SJCRH30 (cell line): Measurements from ENCODE around the gene ZMAT5. TPM values are rescaled to one million over a fixed set of nuclear protein-coding genes. Genes with fewer than 3 reads are reported as not detected.
"Not testable (repeated sequence)": the region's sequence is repeated elsewhere in the genome, so short reads cannot be mapped to it uniquely, and the experiment has no call there.

Experiments
- DNase-seq, 2 experiments: peaks; one replicate each; pipeline ENCODE4 v3.0.0-alpha.2; 2015 to 2020
- H3K27ac ChIP-seq: fragments of 250-450 bp; sonication (Bioruptor Pico); 2 replicates; pipeline ENCODE4 v1.5.1; 2020; ENCODE audit warnings: mild to moderate bottlenecking, moderate library complexity
- H3K27me3 ChIP-seq: fragments of 250-450 bp; sonication (Bioruptor Pico); 2 replicates; pipeline ENCODE4 v1.5.1; 2020; ENCODE audit warnings: mild to moderate bottlenecking, moderate library complexity
- H3K36me3 ChIP-seq: fragments of 250-450 bp; sonication (Bioruptor Pico); 2 replicates; pipeline ENCODE4 v1.5.1; 2020; ENCODE audit warnings: mild to moderate bottlenecking, moderate library complexity
- H3K4me1 ChIP-seq: fragments of 250-450 bp; sonication (Bioruptor Pico); 2 replicates; pipeline ENCODE4 v1.5.1; 2020; ENCODE audit warnings: mild to moderate bottlenecking, moderate library complexity
- H3K4me3 ChIP-seq: fragments of 250-450 bp; sonication (Bioruptor Pico); 2 replicates; pipeline ENCODE4 v1.5.1; 2020; ENCODE audit warnings: mild to moderate bottlenecking, moderate library complexity
- H3K9me3 ChIP-seq: fragments of 250-450 bp; sonication (Bioruptor Pico); replicated peaks from 2 replicates; pipeline ENCODE4 v1.5.1; 2020; ENCODE audit warnings: mild to moderate bottlenecking, moderate library complexity
- total RNA-seq: library from RNA; depleted of rRNA; stranded (reverse); fragments of >200 nt; shearing (Covaris generic); gene quantifications from 2 replicates; pipeline ENCODE4 v1.2.3, GENCODE V29; 2014

Gene ZMAT5
- total RNA-seq, 1 experiment from 2014 or later: 16.1 TPM

GRCh38 chr22:29772170-29772641 is 5.4 kb upstream of the ZMAT5 start:
- no peak overlapping the region for H3K4me3 ChIP-seq
- no peaks in the 10 kb centered on the region for H3K4me1 ChIP-seq
- no peaks in the 10 kb centered on the region for H3K27me3 ChIP-seq
- DNase-seq: peak; percentile 57 to 78
- no peaks in the 10 kb centered on the region for H3K9me3 ChIP-seq
- H3K27ac ChIP-seq: no peak overlapping the region
- peaks cover 14% of the 10 kb centered on the region; the same call in 1 of the 2 replicates for H3K36me3 ChIP-seq

GRCh38 chr22:29769723-29770321 is 3.0 kb upstream of the ZMAT5 start:
- H3K27ac ChIP-seq: no peak overlapping the region
- no peaks in the 10 kb centered on the region for H3K27me3 ChIP-seq
- H3K36me3 ChIP-seq: peaks cover 14% of the 10 kb centered on the region; the same call in 1 of the 2 replicates
- no peaks in the 10 kb centered on the region for H3K9me3 ChIP-seq
- no peak for DNase-seq
- H3K4me3 ChIP-seq: no peak overlapping the region
- no peaks in the 10 kb centered on the region for H3K4me1 ChIP-seq

DNA sequence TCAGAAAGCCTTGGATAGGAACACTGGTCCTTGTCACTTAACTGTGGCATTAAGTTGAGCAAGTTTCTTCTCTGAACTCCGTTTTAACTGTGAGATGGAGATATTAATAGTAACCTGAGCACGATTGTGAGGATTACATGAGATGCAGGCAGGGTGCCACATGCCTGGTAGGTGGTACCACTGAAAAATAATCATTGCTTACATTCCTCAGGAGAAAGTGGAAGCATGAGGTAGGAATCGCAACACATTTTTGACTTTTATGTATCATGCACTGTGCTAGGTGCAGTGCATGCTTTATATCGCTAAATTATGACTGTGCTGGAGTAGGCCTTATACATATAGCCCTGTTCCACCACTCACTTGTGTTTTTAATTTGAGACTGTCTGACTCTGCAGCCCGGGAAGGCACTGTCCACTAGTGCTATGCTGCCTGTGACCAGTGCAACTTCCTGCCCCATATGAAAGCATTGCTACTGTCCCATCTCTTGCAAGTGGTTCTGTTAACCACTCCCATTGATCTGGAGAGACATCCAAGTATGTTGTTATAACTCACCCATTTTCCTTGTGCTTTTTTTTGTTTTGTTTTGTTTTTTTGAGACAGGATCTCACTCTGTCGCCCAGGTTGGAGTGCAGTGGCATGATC is 1.4 kb upstream of the ZMAT5 start:
- H3K36me3 ChIP-seq: peaks cover 14% of the 10 kb centered on the region; the same call in 1 of the 2 replicates
- no peak for DNase-seq
- peak overlapping the region; percentile 90; the same call in 1 of the 2 replicates for H3K27ac ChIP-seq

DNA sequence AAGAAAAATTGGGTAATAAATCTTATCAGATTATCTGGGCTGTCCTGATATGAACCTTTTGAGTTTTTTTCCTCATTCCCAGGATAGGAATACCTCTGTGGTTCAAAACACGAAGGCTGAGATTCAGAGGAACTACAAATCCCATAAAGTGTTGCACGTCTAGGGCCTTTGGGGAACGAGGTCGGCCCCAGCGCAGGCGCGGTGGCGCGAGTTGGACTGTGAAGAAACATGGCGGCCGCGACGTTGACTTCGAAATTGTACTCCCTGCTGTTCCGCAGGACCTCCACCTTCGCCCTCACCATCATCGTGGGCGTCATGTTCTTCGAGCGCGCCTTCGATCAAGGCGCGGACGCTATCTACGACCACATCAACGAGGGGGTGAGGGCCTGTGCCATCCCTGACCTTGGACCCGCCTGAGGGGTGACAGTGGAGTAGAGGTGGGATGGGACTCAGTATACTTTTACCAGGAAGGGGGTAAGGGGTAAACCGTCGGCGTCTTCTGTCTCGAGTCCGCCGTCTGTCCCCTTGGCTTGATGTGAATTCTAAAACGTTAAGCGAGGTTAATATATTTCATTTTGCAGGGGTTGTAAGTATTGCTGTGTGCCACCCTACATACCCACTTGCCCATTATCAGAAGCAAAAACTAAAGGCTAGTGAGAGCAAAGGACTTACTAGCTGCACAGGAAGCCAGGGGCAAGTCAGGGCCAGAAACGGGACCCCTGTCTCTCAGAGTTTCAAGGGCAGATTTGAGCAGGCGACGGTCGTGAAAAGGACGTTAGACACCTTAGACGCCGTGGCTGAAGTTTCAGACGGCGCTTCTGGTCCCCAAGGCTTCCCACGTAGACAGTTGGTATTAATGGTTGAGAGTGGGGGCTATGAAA is 604 bp upstream of the ZMAT5 start, which contains the start of gene UQCR10:
TSS of gene UQCR10 (plus strand) at position 199 of the 881 bp plus-strand sequence. CDS start at position 229, 30 bp downstream.
- no peaks in the 10 kb centered on the region for H3K27me3 ChIP-seq
- H3K27ac ChIP-seq: peak within 1 kb of the TSS; percentile 90
- no peaks in the 10 kb centered on the region for H3K4me1 ChIP-seq
- H3K9me3 ChIP-seq: no peaks in the 10 kb centered on the region
- peak; percentile 92 to 93 for DNase-seq
- peaks cover 14% of the 10 kb centered on the region; the same call in 1 of the 2 replicates for H3K36me3 ChIP-seq
- peak within 1 kb of the TSS; percentile 74 for H3K4me3 ChIP-seq

More for the DNA sequence above, 1.4 kb upstream of the ZMAT5 start:
- Histone ChIP-seq H3K27me3 (no peaks in the 10 kb centered on the region), H3K4me3 (peak overlapping the region; percentile 74), H3K4me1 (no peaks in the 10 kb centered on the region), H3K9me3 (no peaks in the 10 kb centered on the region)

DNA sequence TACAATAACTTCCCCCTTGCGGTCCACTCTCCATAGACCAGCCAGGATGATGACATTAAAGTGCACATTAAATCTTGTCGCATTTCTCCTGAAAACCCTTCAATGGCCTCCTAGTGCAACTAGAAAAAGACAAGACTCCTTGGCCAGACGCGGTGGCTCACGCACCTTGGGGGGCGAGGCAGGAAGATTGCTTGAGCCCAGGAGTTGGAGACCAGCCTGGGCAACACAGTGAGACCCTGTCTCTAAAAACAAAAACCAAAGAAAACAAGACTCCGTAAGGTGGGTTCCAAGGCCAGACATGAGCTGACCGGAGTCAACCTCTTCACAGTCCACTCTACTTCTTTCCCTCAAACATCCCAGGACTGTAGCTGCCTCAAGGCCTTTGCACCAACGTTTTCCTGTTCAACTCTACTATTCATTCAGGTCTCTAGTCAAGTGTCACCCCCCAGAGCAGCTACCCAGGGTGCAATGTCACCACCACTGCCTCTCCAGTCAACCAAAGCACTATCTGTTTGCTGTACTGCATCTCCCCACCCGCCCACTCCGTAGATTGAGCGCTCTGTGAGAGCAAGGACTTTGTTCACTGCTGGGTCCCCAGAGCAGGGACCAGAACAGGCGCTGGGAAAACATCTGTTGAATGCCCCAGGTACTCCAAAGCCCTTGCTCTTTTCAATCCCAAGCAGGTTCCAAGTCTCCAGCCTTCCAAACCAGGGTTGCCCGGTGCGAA is 739 bp downstream of the ZMAT5 start:
- no peaks in the 10 kb centered on the region for H3K9me3 ChIP-seq
- peak overlapping the region; percentile 74 for H3K4me3 ChIP-seq
- no peaks in the 10 kb centered on the region for H3K27me3 ChIP-seq
- DNase-seq: no peak
- no peaks in the 10 kb centered on the region for H3K4me1 ChIP-seq
- peaks cover 14% of the 10 kb centered on the region; the same call in 1 of the 2 replicates for H3K36me3 ChIP-seq
- H3K27ac ChIP-seq: peak overlapping the region; percentile 90; the same call in 1 of the 2 replicates

GRCh38 chr22:29762263-29762662 is 4.5 kb downstream of the ZMAT5 start:
- no peak for DNase-seq
- no peaks in the 10 kb centered on the region for H3K27me3 ChIP-seq
- no peak overlapping the region for H3K4me3 ChIP-seq
- H3K4me1 ChIP-seq: no peaks in the 10 kb centered on the region
- H3K27ac ChIP-seq: no peak overlapping the region
- H3K9me3 ChIP-seq: no peaks in the 10 kb centered on the region
- no peaks in the 10 kb centered on the region for H3K36me3 ChIP-seq

- Histone ChIP-seq H3K4me1 (no peaks in the 10 kb centered on the region), H3K27ac (no peak overlapping the region), H3K36me3 (no peaks in the 10 kb centered on the region), H3K9me3 (no peaks in the 10 kb centered on the region), H3K4me3 (no peak overlapping the region), H3K27me3 (no peaks in the 10 kb centered on the region)
- DNase-seq: no peak
Observed at GRCh38 chr22:29758959-29759358, 7.8 kb downstream of the ZMAT5 start.

- Histone ChIP-seq H3K4me1 (no peaks in the 10 kb centered on the region), H3K27me3 (no peaks in the 10 kb centered on the region), H3K27ac (no peak overlapping the region), H3K9me3 (no peaks in the 10 kb centered on the region), H3K4me3 (no peak overlapping the region), H3K36me3 (no peaks in the 10 kb centered on the region)
- no peak for DNase-seq
Observed at GRCh38 chr22:29758068-29758622, 8.7 kb downstream of the ZMAT5 start.

DNA sequence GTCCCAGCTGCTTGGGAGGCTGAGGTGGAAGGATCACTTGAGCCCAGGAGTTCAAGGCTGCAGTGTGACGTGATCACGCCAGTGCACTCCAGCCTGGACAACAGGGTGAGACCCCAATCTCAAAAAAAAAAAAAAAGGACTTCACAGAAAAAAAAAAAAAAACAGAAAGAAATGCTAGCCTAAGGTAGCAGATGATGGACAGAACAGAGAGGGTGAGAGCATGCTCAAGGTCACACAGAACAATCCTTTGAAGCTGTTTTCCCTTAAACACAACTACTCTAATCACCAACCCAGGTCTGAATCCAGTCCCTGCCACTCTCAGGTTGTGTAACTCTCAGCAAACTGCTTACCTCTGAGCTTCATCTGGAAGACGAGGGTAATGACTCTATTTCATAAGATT is 9.7 kb downstream of the ZMAT5 start:
- Histone ChIP-seq H3K4me1 (no peaks in the 10 kb centered on the region), H3K27me3 (no peaks in the 10 kb centered on the region), H3K27ac (no peak overlapping the region), H3K9me3 (no peaks in the 10 kb centered on the region), H3K36me3 (no peaks in the 10 kb centered on the region), H3K4me3 (no peak overlapping the region)
- DNase-seq: no peak

- Histone ChIP-seq H3K27me3 (no peaks in the 10 kb centered on the region), H3K27ac (no peak overlapping the region), H3K9me3 (no peaks in the 10 kb centered on the region), H3K36me3 (no peaks in the 10 kb centered on the region), H3K4me1 (no peaks in the 10 kb centered on the region), H3K4me3 (no peak overlapping the region)
- no peak for DNase-seq
Observed at GRCh38 chr22:29756341-29756740, 10.5 kb downstream of the ZMAT5 start.

DNA sequence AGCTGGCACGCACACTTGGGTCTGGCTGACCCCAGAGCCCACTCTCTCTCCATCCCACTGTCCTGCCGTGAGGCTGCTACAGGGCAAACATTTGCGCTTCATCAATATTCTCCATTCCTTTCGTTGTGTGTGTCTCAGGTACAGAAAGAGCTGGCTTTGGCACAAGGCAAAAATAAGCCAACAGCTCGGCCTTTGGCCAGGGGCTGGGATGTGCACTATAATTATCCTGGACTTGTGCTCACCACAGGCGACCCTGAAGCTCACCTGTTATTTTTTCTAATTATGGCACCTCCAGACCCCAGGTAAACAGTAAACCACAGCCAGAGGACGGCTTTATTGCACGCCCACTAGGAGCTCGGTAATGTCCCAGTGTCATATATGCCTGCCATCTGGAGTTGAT is 10.9 kb downstream of the ZMAT5 start:
- no peak overlapping the region for H3K27ac ChIP-seq
- no peaks in the 10 kb centered on the region for H3K4me1 ChIP-seq
- H3K4me3 ChIP-seq: no peak overlapping the region
- no peak for DNase-seq
- no peaks in the 10 kb centered on the region for H3K9me3 ChIP-seq
- H3K27me3 ChIP-seq: no peaks in the 10 kb centered on the region
- H3K36me3 ChIP-seq: no peaks in the 10 kb centered on the region

- not testable (repeated sequence) for H3K4me1 ChIP-seq, H3K27me3 ChIP-seq, H3K27ac ChIP-seq, H3K9me3 ChIP-seq, DNase-seq, H3K36me3 ChIP-seq, H3K4me3 ChIP-seq
Observed at GRCh38 chr22:29754658-29755395, 12.0 kb downstream of the ZMAT5 start.

DNA sequence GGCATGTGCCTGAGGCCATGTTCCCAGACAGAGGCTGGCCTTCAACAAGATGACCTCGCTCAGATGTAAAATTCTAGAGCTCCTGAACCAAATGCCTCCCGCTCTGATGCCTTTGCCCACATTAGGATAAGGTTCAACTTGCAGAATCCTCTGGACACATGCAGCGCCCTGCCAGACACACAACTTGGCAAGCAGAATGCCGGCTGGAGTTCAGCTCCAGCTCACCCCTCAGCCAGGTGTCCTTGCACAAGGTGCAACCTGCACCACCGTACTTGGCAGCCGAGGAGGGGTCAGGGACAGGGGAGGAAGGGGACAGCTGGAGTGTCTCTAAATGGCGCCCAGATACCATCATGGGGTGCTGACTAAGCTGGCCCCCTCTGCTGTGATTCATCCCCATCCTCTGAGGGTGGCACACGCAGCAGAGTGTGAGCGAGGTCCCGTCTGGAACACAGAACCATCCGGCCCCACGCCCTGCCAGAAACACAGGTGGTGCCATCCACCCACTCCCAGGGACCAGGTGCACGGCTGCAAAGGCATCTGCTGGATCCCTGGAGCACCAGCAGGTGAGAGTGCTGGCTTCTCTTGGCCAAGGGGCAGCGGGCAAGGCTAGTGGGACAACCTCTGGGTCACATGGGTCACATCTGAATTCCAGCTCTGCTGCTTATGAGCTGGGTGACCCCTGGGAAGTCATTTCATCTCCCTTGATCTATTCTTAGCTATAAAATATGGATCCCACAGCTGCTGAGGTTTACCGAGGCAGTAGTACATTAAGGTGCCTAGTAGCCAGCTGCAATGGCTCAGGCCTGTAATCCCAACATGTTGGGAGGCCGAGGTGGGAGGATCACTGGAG is 12.8 kb downstream of the ZMAT5 start:
- no peak for DNase-seq
- Histone ChIP-seq H3K4me3 (no peak overlapping the region), H3K27ac (no peak overlapping the region), H3K9me3 (no peaks in the 10 kb centered on the region), H3K36me3 (no peaks in the 10 kb centered on the region), H3K4me1 (no peaks in the 10 kb centered on the region), H3K27me3 (no peaks in the 10 kb centered on the region)
